ENCODE results near the gene ZNF213.
"Not testable (repeated sequence)": the region's sequence is repeated elsewhere in the genome, so short reads cannot be mapped to it uniquely, and the experiment has no call there.

The ZNF213 gene

GRCh38 chr16:3148256-3149192 lies 13.7 kb downstream of the ZNF213 start:
- no peak for DNase-seq

- no peak for DNase-seq
These were observed 14.3 kb downstream of the ZNF213 start for GRCh38 chr16:3149193-3149530.

GRCh38 chr16:3149630-3150345 lies 15.0 kb downstream of the ZNF213 start:
- no peak for DNase-seq

- DNase-seq = peak; percentile 95
These were observed 15.8 kb downstream of the ZNF213 start for GRCh38 chr16:3150346-3151218.

GRCh38 chr16:3152027-3152276 lies 17.1 kb downstream of the ZNF213 start:
- no peak for DNase-seq

GRCh38 chr16:3152277-3152990 lies 17.6 kb downstream of the ZNF213 start:
- peak; percentile 67 for DNase-seq

- no peak for DNase-seq
These were observed 18.2 kb downstream of the ZNF213 start for GRCh38 chr16:3152991-3153368.

- DNase-seq = no peak
These were observed 20.4 kb downstream of the ZNF213 start for GRCh38 chr16:3155181-3155580.

GRCh38 chr16:3155972-3156371 lies 21.1 kb downstream of the ZNF213 start:
- DNase-seq = no peak

- DNase-seq = peak; percentile 58
These were observed 22.6 kb downstream of the ZNF213 start for GRCh38 chr16:3157229-3158025.

- no peak for DNase-seq
These were observed 23.2 kb downstream of the ZNF213 start for GRCh38 chr16:3158026-3158509.

- DNase-seq = peak; percentile 58
These were observed 23.9 kb downstream of the ZNF213 start for GRCh38 chr16:3158510-3159314.

- no peak for DNase-seq
These were observed 26.6 kb downstream of the ZNF213 start for GRCh38 chr16:3161235-3162018.

GRCh38 chr16:3164121-3164991 lies 29.5 kb downstream of the ZNF213 start:
- no peak for DNase-seq

GRCh38 chr16:3165111-3165822 lies 30.4 kb downstream of the ZNF213 start:
- no peak for DNase-seq

GRCh38 chr16:3166505-3166886 lies 31.7 kb downstream of the ZNF213 start:
- DNase-seq = no peak

- not testable (repeated sequence) for DNase-seq
These were observed 33.9 kb downstream of the ZNF213 start for GRCh38 chr16:3168729-3169128.

- no peak for DNase-seq
These were observed 35.8 kb downstream of the ZNF213 start for GRCh38 chr16:3170440-3171180.

All from NCI-H187 treated with DMSO at 0.1 percent for 48 hours (cell line).